MG63 (cell line): ENCODE results near the gene ZNF747. TPM values are rescaled to one million over a fixed set of nuclear protein-coding genes. Genes with fewer than 3 reads are reported as not detected.

Source experiments
- DNase-seq: peaks from one replicate; pipeline ENCODE4 v3.0.0-alpha.2; 2020
- H3K27me3 ChIP-seq: fragments of 250-450 bp; sonication (Bioruptor Pico); 2 replicates; pipeline ENCODE4 v1.5.1; 2020; ENCODE audit warnings: mild to moderate bottlenecking, moderate library complexity
- H3K36me3 ChIP-seq: fragments of 250-450 bp; sonication (Bioruptor Pico); 2 replicates; pipeline ENCODE4 v1.5.1; 2020; ENCODE audit warnings: mild to moderate bottlenecking, moderate library complexity
- H3K4me3 ChIP-seq: fragments of 250-450 bp; sonication (Bioruptor Pico); 2 replicates; pipeline ENCODE4 v1.5.1; 2020; ENCODE audit warnings: mild to moderate bottlenecking, moderate library complexity
- H3K9me3 ChIP-seq: fragments of 250-450 bp; sonication (Bioruptor Pico); 2 replicates; pipeline ENCODE4 v1.5.1; 2020; ENCODE audit warnings: mild to moderate bottlenecking, moderate library complexity
- total RNA-seq: library from RNA; depleted of rRNA; stranded (reverse); fragments of >200 nt; shearing (Covaris generic); gene quantifications from 2 replicates; pipeline ENCODE4 v1.2.3, GENCODE V29; 2014; ENCODE audit warnings: low replicate concordance

ZNF747 gene
- total RNA-seq, 1 experiment from 2014 or later = 27.9 TPM

- Histone ChIP-seq H3K27me3 (no peaks in the 10 kb centered on the region), H3K4me3 (peak overlapping the region; percentile 41), H3K36me3 (peaks cover 6% of the 10 kb centered on the region), H3K9me3 (no peaks in the 10 kb centered on the region)
- DNase-seq = peak; percentile 45
These were observed 26.6 kb upstream of the ZNF747 start for GRCh38 chr16:30561089-30561816.

DNA sequence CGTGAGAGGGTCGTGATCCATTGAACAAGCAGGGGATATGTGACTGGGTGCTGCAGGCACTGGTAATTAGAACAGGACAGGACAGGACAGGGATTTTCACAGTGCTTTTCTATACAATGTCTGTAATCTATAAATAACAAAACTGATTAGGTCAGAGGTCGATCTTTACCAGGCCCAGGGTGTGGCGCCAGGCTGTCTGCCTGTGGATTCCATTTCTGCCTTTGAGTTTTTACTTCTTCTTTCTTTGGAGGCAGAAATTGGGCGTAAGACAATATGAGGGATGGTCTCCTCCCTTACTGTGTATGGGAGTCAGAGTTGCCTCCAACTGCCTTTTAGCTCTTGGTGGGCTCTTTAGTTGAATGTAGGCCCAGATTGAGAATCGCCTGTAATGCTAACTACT is 25.0 kb upstream of the ZNF747 start:
- H3K9me3 ChIP-seq = no peaks in the 10 kb centered on the region
- H3K4me3 ChIP-seq = no peak overlapping the region
- DNase-seq = no peak
- H3K27me3 ChIP-seq = no peaks in the 10 kb centered on the region
- H3K36me3 ChIP-seq = peaks cover 21% of the 10 kb centered on the region

- DNase-seq = no peak
- Histone ChIP-seq H3K9me3 (no peaks in the 10 kb centered on the region), H3K36me3 (peaks cover 29% of the 10 kb centered on the region), H3K27me3 (no peaks in the 10 kb centered on the region), H3K4me3 (peak overlapping the region; percentile 93)
These were observed 24.2 kb upstream of the ZNF747 start for GRCh38 chr16:30558789-30559377.

DNA sequence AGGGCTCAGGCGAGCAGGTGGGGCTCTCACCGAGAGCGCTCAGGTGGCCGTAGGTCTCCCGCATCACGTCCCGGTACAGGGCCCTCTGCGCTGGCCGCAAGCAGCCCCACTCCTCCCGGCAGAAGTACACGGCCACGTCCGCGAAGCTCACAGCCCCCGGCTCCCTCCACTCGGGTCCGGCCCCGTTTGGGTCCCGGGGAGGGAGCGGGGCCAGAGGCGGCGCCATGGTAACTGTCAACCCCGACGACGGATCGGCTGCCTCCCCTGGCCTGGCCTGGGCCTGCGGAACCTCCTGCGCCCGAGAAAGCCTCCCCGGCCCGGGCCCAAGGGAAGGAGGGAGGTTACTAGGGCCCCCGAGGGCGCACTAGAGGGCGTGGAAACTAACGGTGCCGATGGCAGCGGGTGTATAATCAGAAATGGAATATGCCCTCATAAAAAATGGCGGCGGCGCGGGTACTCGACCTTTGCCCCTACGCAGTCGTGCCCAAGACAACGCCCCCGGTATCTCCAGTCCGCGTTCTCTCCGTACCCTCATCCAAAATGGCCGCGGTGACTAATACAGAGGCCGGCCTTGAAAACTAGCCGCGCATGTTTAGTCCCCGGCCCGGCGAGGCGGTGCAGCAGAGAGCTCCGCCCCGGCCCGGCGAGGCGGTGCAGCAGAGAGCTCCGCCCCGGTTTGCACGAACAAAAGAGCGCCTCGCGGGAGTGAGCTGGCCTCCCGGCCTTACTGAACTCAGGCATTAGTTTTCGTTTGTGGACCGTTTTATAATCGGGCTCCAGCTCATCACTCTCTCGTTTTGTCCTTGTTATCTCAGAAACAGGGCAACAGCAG is 23.5 kb upstream of the ZNF747 start, which contains the start of gene ZNF764:
ZNF764 (minus strand) TSS at position 418 of the 832 bp plus-strand sequence; CDS start at position 226, 192 bp downstream.
- Histone ChIP-seq H3K36me3 (peaks cover 36% of the 10 kb centered on the region), H3K27me3 (no peaks in the 10 kb centered on the region), H3K9me3 (no peaks in the 10 kb centered on the region), H3K4me3 (peak within 1 kb of the TSS; percentile 93)
- DNase-seq = peak; percentile 99

- Histone ChIP-seq H3K36me3 (peaks cover 42% of the 10 kb centered on the region), H3K4me3 (peak overlapping the region; percentile 93), H3K27me3 (no peaks in the 10 kb centered on the region), H3K9me3 (no peaks in the 10 kb centered on the region)
- no peak for DNase-seq
These were observed 23.0 kb upstream of the ZNF747 start for GRCh38 chr16:30557707-30557956.

GRCh38 chr16:30556125-30556473 is 21.4 kb upstream of the ZNF747 start:
- no peak for DNase-seq
- H3K4me3 ChIP-seq = no peak overlapping the region
- H3K9me3 ChIP-seq = no peaks in the 10 kb centered on the region
- peaks cover 42% of the 10 kb centered on the region for H3K36me3 ChIP-seq
- H3K27me3 ChIP-seq = no peaks in the 10 kb centered on the region

- DNase-seq = no peak
- no peaks in the 10 kb centered on the region for H3K27me3 ChIP-seq
These were observed 20.9 kb upstream of the ZNF747 start for GRCh38 chr16:30555315-30556124.

GRCh38 chr16:30554557-30555314 is 20.1 kb upstream of the ZNF747 start:
- DNase-seq = no peak
- no peaks in the 10 kb centered on the region for H3K27me3 ChIP-seq
- H3K36me3 ChIP-seq = peaks cover 42% of the 10 kb centered on the region
- no peaks in the 10 kb centered on the region for H3K9me3 ChIP-seq
- H3K4me3 ChIP-seq = no peak overlapping the region

More at GRCh38 chr16:30555315-30556124, 20.9 kb upstream of the ZNF747 start:
- Histone ChIP-seq H3K36me3 (peaks cover 42% of the 10 kb centered on the region), H3K9me3 (no peaks in the 10 kb centered on the region), H3K4me3 (no peak overlapping the region)

DNA sequence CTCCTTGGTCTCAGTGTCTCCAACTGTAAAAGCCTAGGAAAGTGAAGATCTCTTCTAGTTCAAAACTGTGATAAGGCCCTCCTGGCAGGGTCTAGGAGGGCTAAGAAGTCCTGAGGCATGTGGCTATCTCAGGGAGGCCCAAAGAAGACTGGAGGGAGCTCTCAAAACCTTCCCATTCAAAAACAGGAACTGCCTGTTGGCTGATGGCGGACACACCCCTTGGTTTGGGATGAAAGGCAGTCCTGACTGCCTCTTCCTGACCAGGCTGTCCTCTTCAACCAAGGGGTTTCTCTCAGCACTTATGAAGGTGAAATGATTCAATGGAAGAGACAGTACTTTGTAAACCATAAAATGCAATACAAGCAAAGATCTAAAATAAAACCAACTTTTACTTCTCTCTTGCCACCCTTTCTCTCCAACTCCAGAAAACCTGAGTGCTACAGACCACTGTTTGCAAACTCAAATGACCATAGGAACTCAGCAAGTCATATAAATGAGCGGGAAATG is 18.8 kb upstream of the ZNF747 start:
- H3K36me3 ChIP-seq = peaks cover 42% of the 10 kb centered on the region
- DNase-seq = no peak

DNA sequence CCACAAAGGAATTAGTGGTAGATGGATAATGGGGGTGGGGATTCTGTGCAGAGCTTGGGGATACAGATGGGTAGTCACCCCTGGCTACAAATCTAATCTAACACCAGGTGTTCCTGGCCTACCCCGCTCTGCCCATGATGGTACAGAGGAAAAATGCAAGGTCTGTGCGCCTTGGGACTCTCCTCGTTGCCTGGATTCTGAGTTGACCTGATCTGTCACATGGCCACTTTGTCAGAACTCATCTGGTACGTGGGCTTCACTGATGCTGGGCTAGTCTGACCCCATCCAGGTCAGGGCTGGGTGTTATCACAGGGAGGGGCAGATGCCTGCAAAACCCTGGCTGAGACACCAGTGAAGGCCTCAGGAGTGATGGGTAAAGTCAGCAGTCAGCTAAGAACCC is 18.3 kb upstream of the ZNF747 start:
- no peak for DNase-seq
- no peaks in the 10 kb centered on the region for H3K27me3 ChIP-seq

More for the DNA sequence above, 18.8 kb upstream of the ZNF747 start:
- Histone ChIP-seq H3K9me3 (no peaks in the 10 kb centered on the region), H3K27me3 (no peaks in the 10 kb centered on the region), H3K4me3 (no peak overlapping the region)

DNA sequence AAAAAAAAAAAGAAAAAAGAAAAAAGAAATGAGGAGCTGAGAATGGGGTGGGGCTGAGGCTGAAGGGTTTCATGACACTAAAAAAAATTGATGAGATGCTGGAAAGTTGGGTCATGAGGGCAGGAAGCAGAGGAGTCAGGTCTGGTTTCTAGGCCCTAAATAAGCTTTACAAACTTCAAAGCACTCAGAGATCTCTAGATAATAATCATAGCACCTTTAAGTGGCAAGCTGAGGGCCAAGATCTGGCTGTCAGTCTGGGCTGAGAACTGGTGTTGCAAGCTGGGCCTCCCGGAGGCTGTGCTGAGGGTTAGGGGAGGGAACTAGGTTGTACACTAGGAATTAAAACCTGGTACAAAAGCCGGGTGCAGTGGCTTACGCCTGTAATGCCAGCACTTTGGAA is 17.1 kb upstream of the ZNF747 start:
- H3K36me3 ChIP-seq = peaks cover 42% of the 10 kb centered on the region
- no peak for DNase-seq
- H3K9me3 ChIP-seq = no peaks in the 10 kb centered on the region
- H3K4me3 ChIP-seq = no peak overlapping the region
- H3K27me3 ChIP-seq = no peaks in the 10 kb centered on the region

More for the DNA sequence above, 18.3 kb upstream of the ZNF747 start:
- Histone ChIP-seq H3K36me3 (peaks cover 42% of the 10 kb centered on the region), H3K4me3 (no peak overlapping the region), H3K9me3 (no peaks in the 10 kb centered on the region)

DNA sequence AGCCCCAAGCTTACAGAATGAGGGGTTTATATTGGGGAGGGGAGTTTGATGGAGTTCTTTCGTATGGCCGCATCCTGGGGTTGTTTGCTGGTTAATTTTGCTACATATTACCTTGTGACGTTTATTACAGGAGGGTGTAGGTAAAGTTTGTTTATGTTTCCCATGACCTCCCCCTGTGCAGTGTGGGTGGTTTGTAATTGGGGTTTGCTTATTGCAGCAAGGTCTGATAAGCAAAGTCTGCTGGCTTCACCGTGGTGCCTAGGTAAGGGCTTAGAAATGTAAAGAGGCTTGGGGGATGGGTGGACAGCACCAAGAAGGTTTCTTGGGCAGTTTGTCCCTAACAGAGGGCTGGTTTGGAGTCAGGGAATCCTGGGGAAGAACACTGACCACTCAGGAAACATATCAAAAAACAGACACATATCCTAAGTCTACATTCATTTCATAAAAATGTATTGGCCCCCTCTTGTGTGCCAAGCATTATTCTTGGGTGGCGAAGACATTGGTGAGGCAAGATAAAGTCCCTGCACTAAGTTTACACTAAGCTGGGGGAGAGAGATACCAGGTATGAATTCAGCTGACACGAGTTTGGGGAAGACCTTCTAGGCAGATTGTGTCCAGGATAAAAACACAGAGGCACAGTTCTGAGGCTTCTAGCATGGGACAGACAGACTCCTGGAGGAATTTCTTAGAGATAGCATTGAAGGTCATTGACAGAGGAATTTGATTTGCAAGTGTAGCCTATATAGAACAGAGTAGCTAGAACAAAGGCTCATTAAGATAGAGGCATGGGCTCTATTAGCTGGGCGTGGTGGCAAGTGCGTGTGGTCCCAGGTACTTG is 14.0 kb upstream of the ZNF747 start:
- H3K27me3 ChIP-seq = no peaks in the 10 kb centered on the region
- H3K9me3 ChIP-seq = no peaks in the 10 kb centered on the region
- peaks cover 10% of the 10 kb centered on the region for H3K36me3 ChIP-seq
- no peak overlapping the region for H3K4me3 ChIP-seq
- DNase-seq = no peak

DNA sequence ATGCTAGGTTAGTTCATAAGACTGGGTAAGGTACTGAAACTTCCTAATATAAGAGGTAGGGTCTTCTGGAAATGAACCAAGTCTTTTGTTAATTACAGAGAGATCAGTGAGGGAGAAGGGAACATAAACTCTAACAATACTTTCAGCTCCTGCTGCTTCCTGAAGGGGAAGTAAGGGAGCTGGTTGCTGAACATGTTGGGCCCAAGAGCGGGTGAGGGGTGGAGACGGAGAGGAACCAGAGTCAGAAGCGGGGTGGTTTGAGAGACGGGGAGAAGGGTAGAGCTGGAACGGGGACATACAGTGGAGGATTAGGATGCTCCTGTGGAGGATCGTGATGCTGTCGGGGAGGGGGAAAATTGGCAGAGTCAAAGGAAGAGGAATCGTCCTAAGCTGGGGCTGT is 11.5 kb upstream of the ZNF747 start:
- Histone ChIP-seq H3K27me3 (no peaks in the 10 kb centered on the region), H3K9me3 (no peaks in the 10 kb centered on the region), H3K4me3 (no peak overlapping the region), H3K36me3 (no peaks in the 10 kb centered on the region)
- no peak for DNase-seq

DNA sequence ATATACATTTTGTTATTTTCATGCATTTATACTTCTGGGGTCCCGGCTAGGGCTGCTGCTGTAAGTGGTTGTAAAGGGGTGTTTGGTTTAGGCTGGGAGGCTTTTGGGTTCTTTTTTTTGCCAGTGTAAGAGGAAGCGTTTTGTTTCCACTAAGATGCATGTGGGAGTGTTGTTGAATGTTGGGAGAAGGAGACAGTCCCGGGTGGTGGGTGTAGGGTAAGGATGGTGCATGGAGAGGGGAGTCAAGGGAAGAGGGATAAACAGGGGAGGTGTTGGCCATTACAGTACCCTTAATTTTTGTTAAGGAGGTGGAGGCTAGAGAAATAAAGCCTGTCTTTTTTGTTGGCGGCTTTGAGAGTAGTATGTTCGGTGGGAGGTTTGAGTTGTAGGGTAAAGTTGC is 8.4 kb upstream of the ZNF747 start:
- DNase-seq = no peak
- H3K27me3 ChIP-seq = no peaks in the 10 kb centered on the region
- no peaks in the 10 kb centered on the region for H3K36me3 ChIP-seq
- no peaks in the 10 kb centered on the region for H3K9me3 ChIP-seq
- no peak overlapping the region for H3K4me3 ChIP-seq
